Dermis microvascular lymphatic vessel endothelial cell (primary cell): ENCODE results near the gene CD81. TPM values are rescaled to one million over a fixed set of nuclear protein-coding genes. Genes with fewer than 3 reads are reported as not detected.

Experiments
- DNase-seq, 2 donors: peaks; one replicate each; pipeline versions ENCODE4 v3.0.0 to v3.0.0-alpha.2; 2010; ENCODE audit warnings: low read depth in 2 of 2
- total RNA-seq: library from RNA; depleted of rRNA; stranded (reverse); fragments of >200 nt; gene quantifications from 2 replicates; pipeline ENCODE4 v1.2.1, GENCODE V29; 2014

The CD81 gene
- total RNA-seq, 1 donor from 2014 or later = 149 TPM

- DNase-seq = no peak
Measured at GRCh38 chr11:2375964-2376551, 1.1 kb upstream of the CD81 start.

DNA sequence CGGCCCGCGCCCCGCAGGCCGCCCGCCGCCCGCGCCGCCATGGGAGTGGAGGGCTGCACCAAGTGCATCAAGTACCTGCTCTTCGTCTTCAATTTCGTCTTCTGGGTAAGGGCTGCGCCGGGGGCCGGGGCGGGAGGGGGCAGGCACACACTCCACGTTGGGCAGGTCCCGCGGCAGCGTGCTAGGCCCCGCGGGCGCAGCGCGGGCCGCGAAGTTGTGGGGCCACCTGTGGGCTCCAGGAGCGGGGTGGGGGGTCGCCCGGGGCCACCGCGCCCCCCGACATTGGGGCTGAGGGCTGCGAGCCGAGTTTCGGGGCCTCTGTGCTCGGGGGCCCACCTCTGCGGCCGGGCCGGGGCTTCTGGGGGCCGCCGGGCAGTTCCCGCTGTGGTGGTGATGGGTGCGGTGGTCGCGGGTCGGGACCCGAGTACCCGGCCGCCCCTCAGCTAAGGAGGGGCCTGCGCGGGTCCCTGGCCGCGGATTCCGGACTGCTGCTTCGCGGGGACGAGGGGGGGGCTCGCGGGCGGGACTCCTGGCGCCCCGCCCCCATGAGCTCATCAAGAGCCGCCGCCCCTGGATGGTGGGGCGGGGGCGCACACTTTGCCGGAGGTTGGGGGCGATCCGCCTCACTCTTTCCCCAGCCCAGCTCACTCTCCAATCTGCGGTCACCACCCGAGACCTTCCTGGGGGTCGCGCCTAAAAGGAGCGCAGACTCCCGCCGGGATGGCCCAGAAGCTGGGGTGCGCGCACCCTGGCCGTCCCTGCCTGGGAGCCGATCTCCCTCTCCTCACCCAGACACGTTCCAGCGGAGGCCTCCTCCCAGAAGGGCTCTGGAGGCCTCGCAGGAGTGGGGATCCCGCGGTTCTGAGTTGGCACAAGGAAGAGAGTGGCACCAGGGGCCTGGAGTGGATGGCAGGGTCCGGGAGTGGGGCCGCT, 667 bp downstream of the CD81 start:
- DNase-seq = peak in 1 of 2 donors; percentile 74

DNA sequence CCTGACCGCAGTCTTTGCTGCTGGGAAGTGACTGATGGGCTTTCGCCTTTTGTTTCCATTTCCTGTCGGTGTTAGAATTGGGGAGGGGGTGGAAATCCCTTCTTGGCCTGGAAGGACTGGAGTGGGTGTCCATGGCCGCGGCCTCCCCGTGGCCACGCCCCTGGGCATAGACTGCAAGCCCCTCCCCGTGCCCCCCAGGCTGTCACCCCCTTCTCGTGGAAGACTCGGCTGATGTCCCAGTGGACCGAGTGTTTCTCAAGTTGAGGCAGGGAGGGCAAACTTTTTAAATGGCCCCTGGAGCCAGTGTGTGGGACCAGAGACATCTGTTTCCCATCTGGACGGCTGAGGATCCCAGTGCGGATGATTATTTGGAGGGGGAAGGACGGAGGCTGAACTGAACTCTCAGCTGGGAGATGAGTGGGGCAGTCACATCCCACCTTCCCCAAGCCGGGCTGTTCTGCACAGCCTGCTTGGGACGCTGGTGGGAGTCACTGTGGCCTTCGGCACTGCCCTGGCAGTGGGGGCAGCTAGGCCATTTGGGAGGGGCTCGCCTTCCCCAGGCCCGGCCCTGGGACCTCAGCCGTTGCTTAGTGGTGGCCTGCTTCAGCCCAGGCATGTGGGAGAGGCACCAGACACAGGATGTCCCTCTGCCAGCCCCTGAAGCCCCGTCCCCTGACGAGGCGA, 1.6 kb downstream of the CD81 start:
- peak in 1 of 2 donors; percentile 40 for DNase-seq

GRCh38 chr11:2379466-2380174, 2.5 kb downstream of the CD81 start:
- DNase-seq = no peak

- no peak for DNase-seq
Measured at GRCh38 chr11:2380396-2380795, 3.3 kb downstream of the CD81 start.

DNA sequence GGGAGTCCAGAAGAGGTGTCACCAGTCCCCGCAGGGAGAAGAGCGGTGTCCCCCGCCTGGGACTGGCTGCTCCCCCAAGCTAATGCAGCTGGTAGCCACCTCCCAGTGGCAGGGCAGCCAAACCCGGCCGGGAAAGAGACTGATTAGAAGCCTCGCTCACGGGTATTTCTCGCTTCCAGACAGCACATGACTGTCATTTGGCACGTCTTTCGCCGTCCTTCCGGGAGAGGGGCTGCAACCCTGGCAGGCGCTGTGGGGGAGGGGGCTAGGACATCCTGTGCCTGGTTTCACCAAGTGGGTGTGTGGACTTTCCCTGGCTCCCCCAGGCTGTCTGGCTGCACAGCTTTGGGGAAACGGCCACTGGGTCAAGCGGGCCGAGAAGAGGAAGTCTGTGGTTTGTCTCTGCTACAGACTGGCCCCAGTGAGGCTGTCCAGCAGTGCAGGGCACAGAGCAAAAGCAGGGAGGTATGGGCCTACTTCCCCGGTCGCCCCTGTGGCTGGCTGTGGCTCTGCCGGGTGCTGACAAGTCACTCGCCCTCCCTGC, 3.8 kb downstream of the CD81 start:
- peak; percentile 83 to 90 for DNase-seq

- no peak for DNase-seq
Measured at GRCh38 chr11:2381494-2382128, 4.5 kb downstream of the CD81 start.

DNA sequence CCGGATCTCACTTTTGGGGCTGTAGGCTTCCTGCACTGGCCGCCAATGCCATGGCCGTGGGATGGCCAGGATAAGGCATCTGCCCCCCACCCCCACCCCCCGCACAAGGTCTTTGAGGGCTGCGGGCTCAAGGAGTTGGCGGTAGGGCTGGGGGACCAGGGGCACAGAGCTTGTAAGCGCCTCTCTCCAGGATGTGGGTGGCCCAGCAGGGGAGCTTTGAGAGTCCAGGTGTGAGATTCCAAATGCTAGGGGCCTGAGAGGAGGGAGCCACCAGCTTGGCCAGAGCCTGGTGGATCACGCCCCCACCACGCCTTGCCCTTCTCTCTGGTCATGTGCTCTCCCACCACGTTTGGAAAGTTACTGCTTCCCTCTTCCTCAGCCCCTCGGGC, 5.0 kb downstream of the CD81 start:
- no peak for DNase-seq

GRCh38 chr11:2382936-2383851, 6.1 kb downstream of the CD81 start:
- peak; percentile 40 to 81 for DNase-seq

DNA sequence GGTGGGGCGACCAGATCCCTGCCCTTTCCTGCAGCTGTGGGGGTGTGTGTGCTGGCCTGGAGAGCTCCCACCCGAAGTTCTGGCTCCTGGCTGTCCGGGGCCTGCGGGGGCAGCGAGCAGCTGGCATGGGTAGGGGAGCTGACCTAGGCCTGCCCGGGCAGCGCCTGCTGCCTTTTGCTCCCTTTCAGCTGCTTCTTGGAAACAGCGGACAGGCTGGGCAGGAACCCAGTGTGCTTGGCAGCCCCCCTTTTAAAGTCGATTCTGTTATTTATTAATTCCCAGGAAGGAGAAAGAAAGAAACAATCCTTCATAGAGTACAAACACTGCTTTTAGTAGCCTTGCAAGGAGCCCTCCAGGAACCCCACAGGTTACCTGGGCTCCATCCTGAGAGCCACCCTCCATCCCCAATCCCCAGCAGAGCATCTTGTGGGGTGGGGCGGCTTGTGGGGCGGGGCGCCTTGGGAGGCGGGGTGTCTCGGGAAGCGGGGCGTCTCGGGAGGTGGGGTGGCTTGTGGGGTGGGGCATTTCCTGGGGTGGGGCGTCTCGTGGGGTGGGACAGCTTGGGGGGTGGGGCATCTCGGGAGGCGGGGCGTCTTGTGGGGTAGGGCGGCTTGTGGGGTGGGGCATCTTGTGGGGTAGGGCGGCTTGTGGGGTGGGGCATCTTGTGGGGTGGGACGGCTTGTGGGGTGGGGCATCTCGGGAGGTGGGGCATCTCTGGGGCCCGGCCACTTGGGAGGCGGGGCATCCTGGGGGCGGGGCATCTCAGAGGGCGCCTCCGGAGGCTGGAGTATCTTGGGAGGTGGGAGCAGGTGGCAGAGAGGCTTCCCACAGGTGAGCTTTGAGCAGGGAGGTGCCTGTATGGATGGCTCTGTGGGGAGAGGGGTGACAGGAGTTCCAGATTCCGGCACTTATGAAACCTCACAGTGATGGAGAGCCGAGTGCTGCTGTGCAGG, 7.0 kb downstream of the CD81 start:
- no peak for DNase-seq

DNA sequence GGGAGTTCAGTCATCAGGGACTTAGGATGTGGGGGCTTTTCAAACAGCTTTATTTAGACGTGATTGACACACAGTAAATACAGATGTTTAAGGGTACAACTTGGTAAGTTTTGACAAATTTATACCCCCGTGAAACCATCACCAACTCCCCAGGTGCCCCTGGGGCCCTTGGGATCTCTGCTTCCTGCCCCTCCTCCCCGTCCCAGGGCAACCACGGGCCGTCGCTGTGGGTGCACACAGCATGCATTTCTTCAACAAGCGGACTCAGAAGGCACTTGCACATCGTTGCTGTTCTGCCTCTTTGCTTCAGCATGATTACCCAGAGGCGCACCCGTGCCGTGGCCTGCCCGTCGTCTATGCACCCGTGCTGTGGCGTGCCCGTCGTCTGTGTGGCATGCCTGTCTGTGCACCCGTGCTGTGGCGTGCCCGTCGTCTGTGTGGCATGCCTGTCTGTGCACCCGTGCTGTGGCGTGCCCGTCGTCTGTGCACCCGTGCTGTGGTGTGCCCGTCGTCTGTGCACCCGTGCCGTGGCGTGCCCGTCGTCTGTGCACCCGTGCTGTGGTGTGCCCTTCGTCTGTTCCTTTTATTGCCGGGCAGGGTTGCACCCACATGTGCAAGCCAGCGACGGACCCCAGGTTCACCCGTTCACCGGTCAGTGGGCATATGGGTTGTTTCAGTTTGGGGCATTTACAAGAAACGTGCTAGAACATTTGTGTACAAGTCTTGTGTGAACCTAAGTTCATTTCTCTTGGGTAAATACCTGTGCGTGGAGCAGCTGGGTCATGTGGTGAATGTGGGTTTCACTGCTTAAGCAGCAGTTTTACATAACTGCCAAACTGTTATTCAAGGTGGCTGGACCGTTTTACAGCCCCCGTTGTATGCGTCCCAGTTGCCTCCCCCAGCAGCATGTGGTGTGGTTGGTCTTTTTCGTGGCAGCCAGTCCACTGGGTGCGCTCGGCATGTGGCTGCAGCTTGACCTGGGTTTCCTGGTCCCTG, 8.3 kb downstream of the CD81 start:
- no peak for DNase-seq

- no peak for DNase-seq
Measured at GRCh38 chr11:2386591-2386990, 9.5 kb downstream of the CD81 start.

DNA sequence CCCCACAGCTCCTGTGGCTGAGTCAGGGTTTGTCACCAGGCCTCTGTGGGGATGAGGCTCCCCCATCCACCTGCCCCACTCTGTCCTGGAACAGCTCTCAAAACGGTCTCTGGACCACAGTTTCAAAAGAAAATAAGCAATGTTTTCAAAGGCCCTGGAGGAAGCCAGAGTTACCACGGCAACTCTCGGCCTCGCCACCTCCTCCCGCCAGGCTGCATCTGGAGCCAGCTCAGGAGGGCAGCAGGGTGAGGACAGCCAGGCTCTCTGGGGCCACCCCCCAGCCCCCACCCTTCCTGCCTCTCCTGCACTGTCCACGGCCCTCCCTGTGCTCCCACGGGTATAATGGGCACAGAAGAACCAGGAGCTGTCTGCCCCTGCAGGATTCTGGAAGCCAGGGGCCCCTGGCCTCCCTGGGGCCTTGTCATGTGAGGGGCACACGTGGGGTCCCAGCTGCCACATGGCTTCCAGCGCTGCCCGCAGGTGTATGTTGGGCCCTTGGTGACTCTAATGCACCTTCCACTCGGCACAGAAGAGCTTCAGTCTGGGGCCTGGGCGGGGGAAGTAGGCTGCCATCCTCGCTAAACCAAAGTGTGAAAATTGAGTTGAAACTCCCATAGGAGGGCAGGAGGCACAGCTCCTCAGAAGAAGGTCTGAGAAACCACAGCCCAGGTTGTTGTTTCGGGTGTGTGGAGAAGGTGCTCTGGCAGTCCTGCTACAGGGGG, 10.3 kb downstream of the CD81 start:
- peak in 1 of 2 donors; percentile 37 for DNase-seq

GRCh38 chr11:2388431-2389376, 11.6 kb downstream of the CD81 start:
- no peak for DNase-seq

GRCh38 chr11:2389377-2390026, 12.4 kb downstream of the CD81 start:
- no peak for DNase-seq
